Stomach smooth muscle (tissue), 2 donors: ENCODE data around the gene SDR42E2.

Source experiments
- H3K27ac ChIP-seq: one replicate; pipeline ENCODE4 v1.7.0; 2013; ENCODE audit warnings: mild to moderate bottlenecking, low read length, inconsistent platforms
- H3K27me3 ChIP-seq, 2 donors: one replicate each; pipeline ENCODE4 v1.7.0; 2013; ENCODE audit warnings: low read length in 2 of 2; ENCODE audit not compliant: insufficient read depth in 2 of 2, control insufficient read depth in 1 of 2
- H3K36me3 ChIP-seq, 2 donors: one replicate each; pipeline ENCODE4 v1.7.0; 2013; ENCODE audit warnings: low read length in 2 of 2; ENCODE audit not compliant: control insufficient read depth in 2 of 2, insufficient read depth in 2 of 2
- H3K4me1 ChIP-seq: one replicate; pipeline ENCODE4 v1.7.0; 2013; ENCODE audit warnings: low read length; ENCODE audit not compliant: control insufficient read depth, insufficient read depth
- H3K4me3 ChIP-seq, 2 donors: one replicate each; pipeline ENCODE4 v1.7.0; 2013; ENCODE audit warnings: low read length in 2 of 2
- H3K9ac ChIP-seq, 2 donors: one replicate each; pipeline ENCODE4 v1.7.0; 2013; ENCODE audit warnings: low read length in 2 of 2, mild to moderate bottlenecking in 1 of 2
- H3K9me3 ChIP-seq, 2 donors: one replicate each; pipeline ENCODE4 v1.7.0; 2013; ENCODE audit warnings: low read length in 2 of 2; ENCODE audit not compliant: control insufficient read depth in 2 of 2
- donor health status: healthy.
- donor health status: Pancreatic carcinoma.

SDR42E2 gene

DNA sequence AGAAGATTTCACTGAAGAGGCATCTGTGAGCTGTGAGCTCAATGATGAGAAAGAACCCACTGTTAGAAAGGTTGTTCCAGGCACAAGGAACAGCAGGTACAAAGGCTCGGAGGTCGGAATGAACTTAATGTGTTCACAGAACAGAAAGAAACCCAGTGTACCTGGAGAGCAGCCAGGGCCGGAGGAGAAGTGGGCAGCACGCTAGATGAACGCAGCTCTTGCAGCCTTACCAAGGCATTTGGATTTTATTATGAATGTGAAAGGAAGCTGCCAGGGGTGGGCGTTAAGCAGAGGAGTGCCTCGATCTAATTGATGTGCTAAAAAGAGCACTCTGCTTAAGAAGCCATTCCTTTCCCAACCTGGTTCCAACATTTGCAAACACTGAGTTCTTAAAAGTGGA lies 62.8 kb downstream of the SDR42E2 start:
- Histone ChIP-seq H3K27ac (no peak overlapping the region), H3K4me3 (no peak overlapping the region), H3K36me3 (peaks cover 5 to 6% of the 10 kb centered on the region in 2 donors)

DNA sequence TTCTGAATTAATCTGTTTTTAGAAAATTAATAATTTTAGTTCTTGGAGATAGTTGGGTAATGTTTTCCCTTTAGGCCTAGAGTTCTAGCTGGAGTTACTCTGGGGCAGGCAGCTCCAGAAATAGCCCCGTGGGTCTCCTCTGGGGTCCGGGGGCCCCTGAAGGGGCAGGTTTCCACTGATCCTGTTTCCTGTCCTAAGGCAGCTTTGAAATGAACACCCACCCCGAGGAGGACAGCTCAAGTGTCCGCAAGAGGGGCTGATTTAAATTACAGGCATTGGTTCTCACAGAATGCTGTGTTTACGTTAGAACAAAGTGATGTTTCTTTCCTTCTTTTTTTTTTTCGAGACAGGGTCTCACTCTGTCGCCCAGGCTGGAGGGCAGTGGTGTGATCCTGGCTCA lies 67.6 kb downstream of the SDR42E2 start:
- no peak overlapping the region for H3K27ac ChIP-seq
- peaks cover 5 to 10% of the 10 kb centered on the region in 2 donors for H3K36me3 ChIP-seq
- no peaks in the 10 kb centered on the region for H3K9me3 ChIP-seq
- no peaks in the 10 kb centered on the region for H3K27me3 ChIP-seq
- peaks cover 8% of the 10 kb centered on the region for H3K4me1 ChIP-seq
- no peak overlapping the region for H3K9ac ChIP-seq
- no peak overlapping the region for H3K4me3 ChIP-seq

More for the DNA sequence above, 62.8 kb downstream of the SDR42E2 start:
- H3K9me3 ChIP-seq = no peaks in the 10 kb centered on the region
- H3K9ac ChIP-seq = no peak overlapping the region
- H3K4me1 ChIP-seq = peaks cover 5% of the 10 kb centered on the region
- no peaks in the 10 kb centered on the region for H3K27me3 ChIP-seq

DNA sequence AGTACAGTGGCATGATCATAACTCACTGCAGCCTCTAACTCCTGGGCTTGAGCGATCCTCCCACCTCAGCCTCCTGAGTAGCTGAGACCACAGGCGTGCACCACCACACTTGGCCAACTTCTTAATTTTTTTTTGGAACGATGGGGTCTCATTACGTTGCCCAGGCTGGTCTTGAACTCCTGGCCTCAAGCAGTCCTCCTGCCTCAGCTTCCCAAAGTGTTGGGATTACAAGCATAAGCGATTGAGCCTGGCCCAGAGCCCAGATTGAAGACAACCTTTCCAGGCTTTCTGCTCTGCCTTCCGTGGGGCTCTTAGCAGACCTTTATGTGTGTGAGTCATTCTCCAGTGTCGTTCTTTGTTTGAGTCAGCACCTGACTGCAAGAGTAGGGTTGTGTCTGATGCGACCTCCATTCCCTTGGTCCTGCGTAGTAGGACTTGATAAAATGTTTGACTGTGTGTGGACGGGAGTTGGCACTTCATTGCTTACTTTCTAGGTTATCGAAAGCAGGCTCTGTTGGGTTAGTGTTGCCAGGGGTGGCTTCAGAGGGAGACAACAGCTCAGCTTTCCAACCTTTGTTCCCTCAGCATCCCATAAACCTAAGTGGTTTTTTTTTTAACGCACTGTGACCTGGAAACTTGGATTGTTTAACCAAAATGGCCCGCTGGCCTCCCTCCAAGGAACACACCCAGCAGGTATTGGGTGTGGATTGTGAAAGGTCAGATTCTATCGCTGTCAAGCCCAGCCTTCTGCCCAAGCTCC lies 70.2 kb downstream of the SDR42E2 start:
- Histone ChIP-seq H3K9ac (no peak overlapping the region), H3K36me3 (peaks cover 5 to 9% of the 10 kb centered on the region in 2 donors), H3K4me1 (peaks cover 3% of the 10 kb centered on the region), H3K4me3 (no peak overlapping the region), H3K9me3 (no peaks in the 10 kb centered on the region), H3K27ac (no peak overlapping the region), H3K27me3 (no peaks in the 10 kb centered on the region)

DNA sequence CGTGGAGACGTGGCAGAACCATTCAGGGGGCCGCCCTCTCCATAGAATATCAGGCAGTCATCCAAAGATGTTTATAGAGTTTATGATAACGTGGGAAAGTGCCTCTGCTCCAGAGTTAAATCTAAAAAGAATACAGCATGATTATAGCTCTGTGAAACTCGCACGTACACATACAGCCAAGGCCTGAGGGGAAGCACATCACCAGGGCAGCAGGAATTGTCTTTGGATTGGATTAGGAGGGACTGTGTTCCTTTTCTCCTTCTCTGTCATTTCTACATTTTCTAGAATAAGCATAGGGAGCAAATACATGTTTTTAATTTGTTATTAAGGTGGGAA lies 70.7 kb downstream of the SDR42E2 start:
- no peak overlapping the region for H3K4me3 ChIP-seq
- no peaks in the 10 kb centered on the region for H3K27me3 ChIP-seq
- H3K9me3 ChIP-seq = no peaks in the 10 kb centered on the region
- peaks cover 3% of the 10 kb centered on the region for H3K4me1 ChIP-seq
- no peak overlapping the region for H3K27ac ChIP-seq
- no peak overlapping the region for H3K9ac ChIP-seq
- H3K36me3 ChIP-seq = peaks cover 5 to 9% of the 10 kb centered on the region in 2 donors

DNA sequence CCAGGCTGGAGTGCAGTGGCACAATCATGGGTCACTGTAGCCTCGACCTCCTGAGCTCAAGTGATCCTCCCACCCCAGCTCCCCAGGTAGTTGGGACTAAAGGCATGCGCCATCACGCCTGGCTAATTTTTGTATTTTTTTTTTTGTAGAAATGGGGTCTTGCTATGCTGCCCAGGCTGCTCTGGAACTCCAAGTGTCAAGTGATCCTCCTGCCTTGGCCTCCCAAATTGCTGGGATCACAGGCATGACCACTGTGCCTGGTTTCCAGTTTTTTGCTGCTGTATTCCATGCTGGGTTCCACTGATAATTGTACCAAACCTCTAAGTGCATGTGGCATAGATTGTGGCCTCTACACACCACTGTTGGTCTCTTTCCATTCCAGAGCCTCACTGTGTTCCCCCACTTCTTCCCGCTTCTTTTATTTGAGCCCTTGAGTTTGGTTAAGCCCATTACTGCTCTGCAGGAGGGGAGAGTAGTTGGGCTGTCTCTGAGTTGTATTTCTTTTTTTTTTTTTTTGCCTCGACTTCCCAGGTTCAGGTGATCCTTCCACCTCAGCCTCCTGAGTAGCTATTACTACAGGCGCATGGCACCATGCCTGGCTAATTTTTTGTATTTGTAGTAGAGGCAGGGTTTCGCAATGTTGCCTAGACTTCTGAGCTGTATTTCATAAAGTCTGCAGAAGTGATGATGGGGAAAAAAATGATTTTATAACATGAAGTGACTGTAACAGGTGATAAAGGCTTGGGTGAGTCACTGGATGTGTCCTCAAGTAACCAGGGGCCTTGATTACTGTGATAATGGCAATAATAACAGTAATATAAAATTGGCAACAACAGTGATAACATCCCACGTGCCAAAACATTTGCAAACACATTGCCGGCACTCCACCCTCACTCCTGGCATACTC lies 73.8 kb downstream of the SDR42E2 start:
- Histone ChIP-seq H3K4me1 (peaks cover 3% of the 10 kb centered on the region), H3K9ac (no peak overlapping the region), H3K36me3 (peaks cover 2 to 9% of the 10 kb centered on the region in 2 donors), H3K9me3 (no peaks in the 10 kb centered on the region), H3K27me3 (no peaks in the 10 kb centered on the region), H3K4me3 (no peak overlapping the region), H3K27ac (no peak overlapping the region)

DNA sequence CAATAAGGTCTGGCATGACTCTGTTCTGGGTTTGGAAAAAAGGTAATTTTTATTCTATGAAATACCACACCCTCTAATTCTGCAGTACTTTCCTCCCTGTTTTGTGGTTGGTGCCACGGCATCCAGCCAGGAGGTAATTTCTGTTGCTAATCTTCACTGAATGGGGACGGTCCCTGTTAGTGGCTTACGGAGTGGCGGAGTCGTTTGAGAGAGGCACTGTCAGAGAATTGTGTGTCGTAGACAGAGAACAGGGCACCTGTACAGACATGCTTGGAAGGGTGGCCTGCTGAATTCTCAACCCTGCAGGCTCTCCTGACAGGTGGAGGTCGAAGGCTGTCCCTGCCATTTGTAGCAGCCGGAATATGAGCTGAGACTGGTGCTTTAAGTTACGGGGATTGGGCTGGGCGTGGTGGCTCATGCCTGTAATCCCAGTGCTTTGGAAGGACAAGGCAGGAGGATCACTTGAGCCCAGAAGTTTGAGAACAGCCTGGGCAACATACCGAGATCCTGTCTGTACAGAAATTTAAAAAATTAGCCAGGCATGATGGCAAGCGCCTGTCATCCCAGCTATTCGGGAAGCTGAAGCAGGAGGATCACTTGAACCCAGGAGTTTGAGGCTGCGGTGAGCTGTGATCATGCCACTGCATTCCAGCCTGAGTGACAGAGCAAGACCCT lies 77.0 kb downstream of the SDR42E2 start:
- Histone ChIP-seq H3K36me3 (peaks cover 2 to 7% of the 10 kb centered on the region in 2 donors), H3K27ac (no peak overlapping the region), H3K9ac (no peak overlapping the region), H3K4me1 (no peaks in the 10 kb centered on the region), H3K27me3 (no peaks in the 10 kb centered on the region), H3K4me3 (no peak overlapping the region), H3K9me3 (no peaks in the 10 kb centered on the region)

DNA sequence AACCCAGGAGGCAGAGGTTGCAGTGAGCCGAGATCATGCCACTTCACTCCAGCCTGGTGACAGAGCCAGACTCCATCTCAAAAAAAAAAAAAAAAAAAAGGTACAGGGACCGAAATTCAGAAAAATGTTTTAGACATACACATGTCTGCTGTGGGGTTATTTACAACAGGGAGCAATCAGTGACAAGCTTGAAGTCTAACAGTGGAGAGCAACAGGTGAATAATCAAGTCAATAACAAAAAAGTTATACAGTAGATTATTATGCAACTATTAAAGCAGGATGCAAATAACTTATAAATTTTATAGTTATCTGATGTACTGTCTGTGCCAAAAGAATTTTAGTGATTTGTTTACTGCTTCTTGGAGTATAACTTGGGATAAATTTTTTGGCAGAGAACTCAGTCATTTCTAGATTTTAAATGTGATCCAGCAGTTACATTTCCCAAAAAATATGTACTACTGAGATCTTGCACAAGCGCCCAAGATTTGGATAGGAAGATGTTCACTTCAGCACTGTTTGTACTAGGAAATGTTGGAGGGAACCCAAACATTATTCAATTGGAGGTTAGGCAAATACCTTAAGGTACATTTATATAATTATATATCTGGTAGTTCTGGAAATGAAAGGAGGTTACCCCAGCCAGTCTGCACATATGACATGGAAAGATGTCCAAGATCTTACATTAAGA lies 77.9 kb downstream of the SDR42E2 start:
- no peak overlapping the region for H3K4me3 ChIP-seq
- H3K27ac ChIP-seq = no peak overlapping the region
- no peaks in the 10 kb centered on the region for H3K4me1 ChIP-seq
- H3K36me3 ChIP-seq = peaks cover 2 to 12% of the 10 kb centered on the region in 2 donors
- H3K9me3 ChIP-seq = no peaks in the 10 kb centered on the region
- no peaks in the 10 kb centered on the region for H3K27me3 ChIP-seq
- no peak overlapping the region for H3K9ac ChIP-seq
